Vagina (tissue), 2 donors: ENCODE data around the gene ZNF595.
"Not testable (repeated sequence)": the region's sequence is repeated elsewhere in the genome, so short reads cannot be mapped to it uniquely, and the experiment has no call there.

ENCODE experiments used
- POLR2AphosphoS5 ChIP-seq, 2 donors: sonication (generic); formaldehyde crosslinking; IDR thresholded peaks; one replicate each; pipeline ENCODE4 v1.9.0; 2017; ENCODE audit warnings: antibody characterized with exemption in 2 of 2, mild to moderate bottlenecking in 2 of 2, low read depth in 1 of 2; ENCODE audit not compliant: insufficient read depth in 1 of 2
- TF ChIP-seq, protein P1 (sequence below), 3 experiments: fragments of 450-650 bp in 2 of 3; fragments of 200-600 bp in 1 of 3; sonication (generic) in 1 of 3; IDR thresholded peaks; one replicate each; pipeline ENCODE4 v1.5.1; 2017 to 2019; ENCODE audit warnings: antibody characterized with exemption in 3 of 3, mild to moderate bottlenecking in 2 of 3, moderate library complexity in 2 of 3

- TF ChIP-seq, protein P1, sequence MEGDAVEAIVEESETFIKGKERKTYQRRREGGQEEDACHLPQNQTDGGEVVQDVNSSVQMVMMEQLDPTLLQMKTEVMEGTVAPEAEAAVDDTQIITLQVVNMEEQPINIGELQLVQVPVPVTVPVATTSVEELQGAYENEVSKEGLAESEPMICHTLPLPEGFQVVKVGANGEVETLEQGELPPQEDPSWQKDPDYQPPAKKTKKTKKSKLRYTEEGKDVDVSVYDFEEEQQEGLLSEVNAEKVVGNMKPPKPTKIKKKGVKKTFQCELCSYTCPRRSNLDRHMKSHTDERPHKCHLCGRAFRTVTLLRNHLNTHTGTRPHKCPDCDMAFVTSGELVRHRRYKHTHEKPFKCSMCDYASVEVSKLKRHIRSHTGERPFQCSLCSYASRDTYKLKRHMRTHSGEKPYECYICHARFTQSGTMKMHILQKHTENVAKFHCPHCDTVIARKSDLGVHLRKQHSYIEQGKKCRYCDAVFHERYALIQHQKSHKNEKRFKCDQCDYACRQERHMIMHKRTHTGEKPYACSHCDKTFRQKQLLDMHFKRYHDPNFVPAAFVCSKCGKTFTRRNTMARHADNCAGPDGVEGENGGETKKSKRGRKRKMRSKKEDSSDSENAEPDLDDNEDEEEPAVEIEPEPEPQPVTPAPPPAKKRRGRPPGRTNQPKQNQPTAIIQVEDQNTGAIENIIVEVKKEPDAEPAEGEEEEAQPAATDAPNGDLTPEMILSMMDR (IDR thresholded peaks at IDR 0.05): not testable (repeated sequence)
- TF ChIP-seq POLR2AphosphoS5 (IDR thresholded peaks at IDR 0.05; ENCODE audit: insufficient read depth in 1 of 2, low read depth in 1 of 2): not testable (repeated sequence)
These were observed 400 bp downstream of the ZNF595 start for GRCh38 chr4:53521-53920.
